ENCODE measurements around the gene CENPS.

DNA sequence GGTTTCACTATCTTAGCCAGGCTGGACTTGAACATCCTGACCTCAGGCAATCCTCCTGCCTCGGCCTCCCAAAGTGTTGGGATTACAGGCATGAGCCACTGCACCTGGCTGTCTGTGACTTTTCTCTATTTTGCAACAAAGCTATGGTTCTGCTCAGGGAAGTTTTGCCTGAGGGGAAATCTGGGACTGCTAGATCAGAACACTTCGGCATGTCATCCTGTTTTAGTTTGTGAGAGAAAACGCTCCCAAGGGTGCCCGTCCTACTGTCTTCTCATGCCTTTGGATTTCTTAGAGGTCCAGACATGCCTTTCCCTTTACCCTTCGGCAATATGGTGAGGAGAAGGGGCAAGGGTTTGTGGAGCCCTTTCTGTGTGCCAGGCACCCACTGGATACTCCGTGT, 14.0 kb downstream of the CENPS start:
- TF ChIP-seq, protein P1, sequence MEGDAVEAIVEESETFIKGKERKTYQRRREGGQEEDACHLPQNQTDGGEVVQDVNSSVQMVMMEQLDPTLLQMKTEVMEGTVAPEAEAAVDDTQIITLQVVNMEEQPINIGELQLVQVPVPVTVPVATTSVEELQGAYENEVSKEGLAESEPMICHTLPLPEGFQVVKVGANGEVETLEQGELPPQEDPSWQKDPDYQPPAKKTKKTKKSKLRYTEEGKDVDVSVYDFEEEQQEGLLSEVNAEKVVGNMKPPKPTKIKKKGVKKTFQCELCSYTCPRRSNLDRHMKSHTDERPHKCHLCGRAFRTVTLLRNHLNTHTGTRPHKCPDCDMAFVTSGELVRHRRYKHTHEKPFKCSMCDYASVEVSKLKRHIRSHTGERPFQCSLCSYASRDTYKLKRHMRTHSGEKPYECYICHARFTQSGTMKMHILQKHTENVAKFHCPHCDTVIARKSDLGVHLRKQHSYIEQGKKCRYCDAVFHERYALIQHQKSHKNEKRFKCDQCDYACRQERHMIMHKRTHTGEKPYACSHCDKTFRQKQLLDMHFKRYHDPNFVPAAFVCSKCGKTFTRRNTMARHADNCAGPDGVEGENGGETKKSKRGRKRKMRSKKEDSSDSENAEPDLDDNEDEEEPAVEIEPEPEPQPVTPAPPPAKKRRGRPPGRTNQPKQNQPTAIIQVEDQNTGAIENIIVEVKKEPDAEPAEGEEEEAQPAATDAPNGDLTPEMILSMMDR (conservative IDR thresholded peaks at IDR 0.05; ENCODE audit: low read depth, low read length), result no peak
- no peak for TF ChIP-seq EZH2 (IDR thresholded peaks at IDR 0.05; ENCODE audit: low read length, unreplicated experiment)

Data from PC-3 (cell line).